SHP77 treated with DMSO at 0.1 percent for 48 hours (cell line): ENCODE measurements around the gene CDH4.

Source experiments
- DNase-seq: peaks from one replicate; lab custom pipeline; 2025; lab: John Stamatoyannopoulos, UW

Gene CDH4

GRCh38 chr20:61806995-61807394 is 554.9 kb downstream of the CDH4 start:
- no peak for DNase-seq

GRCh38 chr20:61807471-61808160 is 555.6 kb downstream of the CDH4 start:
- peak; percentile 85 for DNase-seq

- DNase-seq: no peak
Observed at GRCh38 chr20:61808447-61808846, 556.4 kb downstream of the CDH4 start.

- no peak for DNase-seq
Observed at GRCh38 chr20:61809006-61809770, 557.1 kb downstream of the CDH4 start.

GRCh38 chr20:61810066-61810737 is 558.1 kb downstream of the CDH4 start:
- DNase-seq: no peak

GRCh38 chr20:61810738-61811135 is 558.7 kb downstream of the CDH4 start:
- DNase-seq: no peak

GRCh38 chr20:61811166-61811565 is 559.1 kb downstream of the CDH4 start:
- no peak for DNase-seq

- no peak for DNase-seq
Observed at GRCh38 chr20:61812121-61812844, 560.2 kb downstream of the CDH4 start.

- no peak for DNase-seq
Observed at GRCh38 chr20:61812845-61813485, 560.9 kb downstream of the CDH4 start.

- no peak for DNase-seq
Observed at GRCh38 chr20:61813791-61814190, 561.7 kb downstream of the CDH4 start.

GRCh38 chr20:61814244-61814643 is 562.2 kb downstream of the CDH4 start:
- DNase-seq: no peak

GRCh38 chr20:61814726-61815125 is 562.7 kb downstream of the CDH4 start:
- no peak for DNase-seq

GRCh38 chr20:61815176-61815575 is 563.1 kb downstream of the CDH4 start:
- no peak for DNase-seq

GRCh38 chr20:61815678-61816077 is 563.6 kb downstream of the CDH4 start:
- DNase-seq: no peak

- no peak for DNase-seq
Observed at GRCh38 chr20:61816606-61817460, 564.8 kb downstream of the CDH4 start.

- no peak for DNase-seq
Observed at GRCh38 chr20:61817575-61817974, 565.5 kb downstream of the CDH4 start.

GRCh38 chr20:61818746-61819573 is 566.9 kb downstream of the CDH4 start:
- DNase-seq: no peak

GRCh38 chr20:61819574-61819846 is 567.4 kb downstream of the CDH4 start:
- no peak for DNase-seq

- DNase-seq: no peak
Observed at GRCh38 chr20:61819921-61820825, 568.1 kb downstream of the CDH4 start.
